MM.1S (cell line): ENCODE data around the gene ERC2.

ENCODE experiments used
- DNase-seq: peaks from one replicate; pipeline ENCODE4 v3.0.0-alpha.2; 2015
- H2AFZ ChIP-seq: fragments of 300-600 bp; sonication (generic); 2 replicates; pipeline ENCODE4 v1.6.0; 2016; ENCODE audit warnings: antibody characterized with exemption, low read length
- H3F3A ChIP-seq: fragments of 300-600 bp; sonication (generic); 2 replicates; pipeline ENCODE4 v1.6.1; 2016; ENCODE audit warnings: mild to moderate bottlenecking, antibody characterized with exemption, low read length, moderate library complexity, mixed read lengths; ENCODE audit not compliant: insufficient read depth
- H3K27ac ChIP-seq: fragments of 300-600 bp; sonication (generic); 2 replicates; pipeline ENCODE4 v1.5.1; 2016; ENCODE audit warnings: mild to moderate bottlenecking, low read length
- H3K27me3 ChIP-seq: fragments of 300-600 bp; sonication (generic); replicated peaks from 2 replicates; pipeline ENCODE4 v1.6.0; 2016; ENCODE audit warnings: low read length; ENCODE audit not compliant: insufficient read depth
- H3K36me3 ChIP-seq: fragments of 300-600 bp; sonication (generic); replicated peaks from 2 replicates; pipeline ENCODE4 v1.6.1; 2016; ENCODE audit warnings: mild to moderate bottlenecking, low read length, mixed read lengths; ENCODE audit not compliant: insufficient read depth
- H3K4me1 ChIP-seq: fragments of 300-600 bp; sonication (generic); 2 replicates; pipeline ENCODE4 v1.6.1; 2016; ENCODE audit warnings: low read length, mixed read lengths
- H3K4me2 ChIP-seq: fragments of 300-600 bp; sonication (generic); 2 replicates; pipeline ENCODE4 v1.6.0; 2016; ENCODE audit warnings: low read depth, low read length
- H3K4me3 ChIP-seq: fragments of 300-600 bp; sonication (generic); 2 replicates; pipeline ENCODE4 v1.5.1; 2016; ENCODE audit warnings: low read length, mixed read lengths
- H3K79me2 ChIP-seq: fragments of 300-600 bp; sonication (generic); 2 replicates; pipeline ENCODE4 v1.6.1; 2016; ENCODE audit warnings: mixed run types, low read length, mixed read lengths
- H3K9ac ChIP-seq: fragments of 300-600 bp; sonication (generic); 2 replicates; pipeline ENCODE4 v1.6.1; 2016; ENCODE audit warnings: low read length, mixed read lengths
- H3K9me2 ChIP-seq: fragments of 300-600 bp; sonication (generic); replicated peaks from 2 replicates; pipeline ENCODE4 v1.6.1; 2016; ENCODE audit warnings: mild to moderate bottlenecking, low read length, mixed read lengths; ENCODE audit not compliant: insufficient read depth
- H3K9me3 ChIP-seq: fragments of 300-600 bp; sonication (generic); replicated peaks from 2 replicates; pipeline ENCODE4 v1.6.1; 2016; ENCODE audit warnings: mild to moderate bottlenecking, low read length, mixed read lengths; ENCODE audit not compliant: insufficient read depth
- H4K20me1 ChIP-seq: fragments of 300-600 bp; sonication (generic); 2 replicates; pipeline ENCODE4 v1.6.1; 2016; ENCODE audit warnings: mild to moderate bottlenecking, low read length, moderate library complexity, mixed read lengths; ENCODE audit not compliant: insufficient read depth
- CTCF ChIP-seq: fragments of 300-600 bp; sonication (generic); IDR thresholded peaks from 2 replicates; pipeline ENCODE4 v1.5.1; 2016; ENCODE audit warnings: antibody characterized with exemption, low read length, mixed read lengths
- EZH2 ChIP-seq: fragments of 300-600 bp; sonication (generic); optimal IDR thresholded peaks from 2 replicates; pipeline ENCODE3; 2017; ENCODE audit warnings: low read depth, mild to moderate bottlenecking, antibody characterized with exemption, low read length, mixed read lengths
- EZH2phosphoT487 ChIP-seq: fragments of 300-600 bp; sonication (generic); IDR thresholded peaks from 2 replicates; pipeline ENCODE4 v1.6.1; 2018; ENCODE audit warnings: antibody characterized with exemption, low read length

Gene ERC2

GRCh38 chr3:56118968-56119367 lies 349.3 kb downstream of the ERC2 start:
- H3K36me3 ChIP-seq: no peaks in the 10 kb centered on the region
- H3K79me2 ChIP-seq: no peaks in the 10 kb centered on the region
- H3K27me3 ChIP-seq: no peaks in the 10 kb centered on the region
- H3K4me2 ChIP-seq: no peak overlapping the region
- no peaks in the 10 kb centered on the region for H3K9me2 ChIP-seq
- no peak for DNase-seq
- no peaks in the 10 kb centered on the region for H4K20me1 ChIP-seq
- H3K4me1 ChIP-seq: no peaks in the 10 kb centered on the region
- H3K9me3 ChIP-seq: no peaks in the 10 kb centered on the region
- no peak overlapping the region for H2AFZ ChIP-seq
- no peak overlapping the region for H3K27ac ChIP-seq
- H3F3A ChIP-seq: no peaks in the 10 kb centered on the region
- no peak overlapping the region for H3K9ac ChIP-seq
- no peak overlapping the region for H3K4me3 ChIP-seq
- TF ChIP-seq CTCF (no peak), EZH2 (no peak), EZH2phosphoT487 (no peak)

GRCh38 chr3:56115698-56116097 lies 352.6 kb downstream of the ERC2 start:
- no peaks in the 10 kb centered on the region for H3K4me1 ChIP-seq
- H2AFZ ChIP-seq: no peak overlapping the region
- DNase-seq: no peak
- no peaks in the 10 kb centered on the region for H4K20me1 ChIP-seq
- no peaks in the 10 kb centered on the region for H3K79me2 ChIP-seq
- 0 out of 2 replicates have a peak, but pooled peaks cover 2% of the 10 kb centered on the region for H3K9me2 ChIP-seq
- H3K4me3 ChIP-seq: no peak overlapping the region
- no peak overlapping the region for H3K9ac ChIP-seq
- TF ChIP-seq EZH2phosphoT487 (no peak), EZH2 (no peak), CTCF (no peak)
- no peaks in the 10 kb centered on the region for H3K27me3 ChIP-seq
- no peaks in the 10 kb centered on the region for H3K36me3 ChIP-seq
- H3K9me3 ChIP-seq: no peaks in the 10 kb centered on the region
- no peak overlapping the region for H3K4me2 ChIP-seq
- no peak overlapping the region for H3K27ac ChIP-seq
- no peaks in the 10 kb centered on the region for H3F3A ChIP-seq

- Histone ChIP-seq H3K27ac (no peak overlapping the region), H3K79me2 (no peaks in the 10 kb centered on the region), H3K9ac (no peak overlapping the region), H3F3A (no peaks in the 10 kb centered on the region), H3K9me3 (no peaks in the 10 kb centered on the region), H3K36me3 (no peaks in the 10 kb centered on the region), H3K27me3 (no peaks in the 10 kb centered on the region), H3K4me1 (no peaks in the 10 kb centered on the region), H2AFZ (no peak overlapping the region), H3K4me3 (no peak overlapping the region), H3K9me2 (0 out of 2 replicates have a peak, but pooled peaks cover 4% of the 10 kb centered on the region), H4K20me1 (no peaks in the 10 kb centered on the region), H3K4me2 (no peak overlapping the region)
- no peak for DNase-seq
- TF ChIP-seq CTCF (no peak), EZH2 (no peak)
Measured at GRCh38 chr3:56115199-56115598, 353.1 kb downstream of the ERC2 start.
